CD14-positive monocyte (primary cell): Measurements from ENCODE around the gene PMM2. TPM values are rescaled to one million over a fixed set of nuclear protein-coding genes. Genes with fewer than 3 reads are reported as not detected.
A peak's percentile ranks its signal among the peaks of the same experiment; 100 is the strongest.

Experiments
- DNase-seq, 3 donors: peaks; one replicate each; pipeline ENCODE4 v3.0.0-alpha.2; 2011 to 2022
- H2AFZ ChIP-seq: 2 replicates; pipeline ENCODE4 v1.6.0; 2012; ENCODE audit warnings: mild to moderate bottlenecking, low read depth, low read length, inconsistent platforms; ENCODE audit not compliant: insufficient read depth, poor library complexity, severe bottlenecking
- H3K27ac ChIP-seq, 2 donors: 1 replicate in 1 of 2; 2 replicates in 1 of 2; pipeline ENCODE4 v1.5.1; 2012 to 2013; ENCODE audit warnings: low read length in 2 of 2, control low read depth in 1 of 2, inconsistent platforms in 1 of 2, low read depth in 1 of 2, mild to moderate bottlenecking in 1 of 2
- H3K27me3 ChIP-seq, 2 donors: one replicate each; pipeline versions ENCODE4 v1.6.0 to v1.6.1; 2011 to 2013; ENCODE audit warnings: low read length in 2 of 2; ENCODE audit not compliant: control insufficient read depth in 2 of 2, insufficient read depth in 2 of 2
- H3K36me3 ChIP-seq, 2 donors: replicated peaks in 1 of 2; 1 replicate in 1 of 2; 2 replicates in 1 of 2; pipeline versions ENCODE4 v1.5.1 to v1.6.1; 2012 to 2013; ENCODE audit warnings: low read length in 2 of 2, control low read depth in 1 of 2, inconsistent platforms in 1 of 2, mild to moderate bottlenecking in 1 of 2; ENCODE audit not compliant: insufficient read depth in 2 of 2, control insufficient read depth in 1 of 2
- H3K4me1 ChIP-seq, 2 donors: 1 replicate in 1 of 2; 2 replicates in 1 of 2; pipeline versions ENCODE4 v1.5.1 to v1.6.1; 2012 to 2013; ENCODE audit warnings: low read length in 2 of 2, control low read depth in 1 of 2, inconsistent platforms in 1 of 2, mild to moderate bottlenecking in 1 of 2, moderate library complexity in 1 of 2; ENCODE audit not compliant: insufficient read depth in 2 of 2, control insufficient read depth in 1 of 2
- H3K4me2 ChIP-seq: replicated peaks from 2 replicates; pipeline ENCODE3; 2012; ENCODE audit warnings: low read length, moderate library complexity, mild to moderate bottlenecking; ENCODE audit not compliant: poor library complexity, severe bottlenecking; ENCODE audit errors: extremely low read depth
- H3K4me3 ChIP-seq, 3 experiments: fragments of 200-600 bp in 1 of 3; sonication (generic) in 1 of 3; replicated peaks in 1 of 3; 1 replicate in 2 of 3; 2 replicates in 1 of 3; pipeline ENCODE4 v1.5.1; 2011 to 2013; ENCODE audit warnings: low read length in 3 of 3, mild to moderate bottlenecking in 3 of 3, control low read depth in 2 of 3, low read depth in 2 of 3, inconsistent platforms in 1 of 3, moderate library complexity in 1 of 3
- H3K79me2 ChIP-seq: 2 replicates; pipeline ENCODE4 v1.6.0; 2012; ENCODE audit warnings: mild to moderate bottlenecking, control low read depth, inconsistent platforms, low read length, moderate library complexity; ENCODE audit not compliant: insufficient read depth
- H3K9ac ChIP-seq: 2 replicates; pipeline ENCODE4 v1.6.0; 2017; ENCODE audit warnings: low read length, mild to moderate bottlenecking; ENCODE audit not compliant: insufficient read depth, poor library complexity, severe bottlenecking
- H3K9me3 ChIP-seq, 2 donors: replicated peaks in 1 of 2; 1 replicate in 1 of 2; 2 replicates in 1 of 2; pipeline versions ENCODE4 v1.5.1 to v1.6.1; 2012 to 2013; ENCODE audit warnings: low read length in 2 of 2, control low read depth in 1 of 2; ENCODE audit not compliant: control insufficient read depth in 1 of 2, insufficient read depth in 1 of 2
- H4K20me1 ChIP-seq: 2 replicates; pipeline ENCODE4 v1.6.0; 2012; ENCODE audit warnings: mild to moderate bottlenecking, low read length, control low read depth, moderate library complexity; ENCODE audit not compliant: insufficient read depth
- H3K27ac Mint-ChIP-seq, 7 donors: one replicate each; pipeline ENCODE4 v1.8.0; 2020; ENCODE audit warnings: mild to moderate bottlenecking in 7 of 7, mixed read lengths in 7 of 7, moderate library complexity in 6 of 7, inconsistent platforms in 2 of 7
- H3K27me3 Mint-ChIP-seq, 3 donors: one replicate each; pipeline ENCODE4 v1.8.0; 2021 to 2022; ENCODE audit warnings: low read depth in 3 of 3, mild to moderate bottlenecking in 3 of 3, mixed read lengths in 3 of 3, moderate library complexity in 3 of 3, inconsistent platforms in 1 of 3
- H3K36me3 Mint-ChIP-seq, 2 donors: one replicate each; pipeline ENCODE4 v1.8.0; 2020; ENCODE audit warnings: mixed read lengths in 2 of 2, inconsistent platforms in 1 of 2, mild to moderate bottlenecking in 1 of 2
- H3K4me1 Mint-ChIP-seq: one replicate; pipeline ENCODE4 v1.8.0; 2020; ENCODE audit warnings: mild to moderate bottlenecking, mixed read lengths
- H3K4me3 Mint-ChIP-seq, 2 donors: one replicate each; pipeline ENCODE4 v1.8.0; 2020; ENCODE audit warnings: mild to moderate bottlenecking in 2 of 2, mixed read lengths in 2 of 2, moderate library complexity in 1 of 2
- H3K9me3 Mint-ChIP-seq, 7 donors: one replicate each; pipeline ENCODE4 v1.8.0; 2020 to 2022; ENCODE audit warnings: mixed read lengths in 7 of 7, mild to moderate bottlenecking in 6 of 7, moderate library complexity in 6 of 7, inconsistent platforms in 2 of 7
- CTCF ChIP-seq: fragments of 200-600 bp; IDR thresholded peaks from one replicate; pipeline ENCODE4 v1.8.0; 2022; ENCODE audit warnings: antibody characterized with exemption, mild to moderate bottlenecking
- WGBS: methylation state at CpG from one replicate; pipeline ENCODE4 v1.1.5; 2013; ENCODE audit warnings: missing lambda C conversion rate; ENCODE audit not compliant: insufficient coverage; 5-methylcytosine and 5-hydroxymethylcytosine counted together
- intact Hi-C, 2 donors: fragments of 100-400 bp; cut with micrococcal nuclease; formaldehyde crosslinking; loops; one replicate each; pipeline versions ENCODE4 v1.15.0 to v1.15.1; 2023
- polyA plus RNA-seq, 3 donors: library from polyadenylated mRNA; depleted of rRNA in 1 of 3; unstranded in 2 of 3; stranded (reverse) in 1 of 3; fragments of 300-500 nt in 2 of 3; fragments of >200 nt in 1 of 3; fragmentation: Illumina TruSeq in 2 of 3; gene quantifications; 1 replicate in 2 of 3; 2 replicates in 1 of 3; pipeline ENCODE4 v1.2.3, GENCODE V29; 2012 to 2021

Gene PMM2
- polyA plus RNA-seq, 3 donors, result 15.2 to 22.9 (median 17.8) TPM

DNA sequence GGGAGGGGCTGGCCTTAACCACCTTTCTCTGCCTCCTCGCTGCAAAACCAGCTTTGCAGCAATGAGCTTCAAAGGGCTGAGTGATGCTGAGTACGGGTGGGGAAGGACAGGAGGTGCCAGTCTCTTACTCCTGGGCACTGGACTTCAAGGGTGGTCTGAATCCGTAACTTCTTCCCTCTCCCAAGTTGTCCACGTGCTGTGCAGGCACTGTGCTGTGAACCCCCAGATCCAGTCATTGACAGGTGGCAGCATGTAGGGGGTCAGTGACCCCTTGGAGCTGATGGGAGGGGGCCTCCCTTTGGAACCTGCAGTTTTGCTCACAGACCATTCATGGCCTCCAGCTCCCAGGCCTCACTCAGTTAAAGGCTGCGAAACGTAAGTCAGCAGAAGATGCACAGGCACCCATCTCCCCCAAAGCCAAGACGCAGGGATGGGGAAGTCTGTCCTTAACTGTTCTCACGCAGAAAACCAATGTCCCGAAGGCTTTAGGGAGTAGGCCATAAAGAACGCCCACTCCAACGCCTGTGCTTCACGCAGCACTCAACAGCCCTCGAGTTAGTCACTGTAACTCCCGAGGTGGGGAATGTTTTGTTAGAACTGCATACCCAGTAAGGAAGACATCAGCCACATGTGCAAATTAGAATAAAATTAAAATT is 92.4 kb downstream of the PMM2 start:
- DNase-seq, result no peak

DNA sequence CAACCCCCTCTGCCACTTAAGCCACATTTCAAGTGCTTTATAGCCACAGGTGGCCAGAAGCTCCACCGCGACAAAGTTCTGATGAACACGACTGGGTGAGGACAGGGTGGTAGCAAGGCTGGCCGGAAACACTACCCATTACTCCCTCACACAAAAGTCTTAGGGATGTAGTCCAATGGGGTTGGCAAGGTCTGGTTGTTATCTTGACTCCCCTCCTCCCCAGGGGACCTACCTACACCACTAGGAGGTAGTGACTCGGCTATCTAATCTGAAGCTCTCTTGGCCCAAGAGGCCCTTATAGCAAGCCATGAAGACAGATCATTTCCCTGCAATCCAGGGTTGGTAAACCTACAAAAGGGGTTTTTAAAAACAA is 92.9 kb downstream of the PMM2 start:
- WGBS, result no CpG with 5 or more reads among the region's 5 CpGs
- Histone ChIP-seq H3K4me3 (no peak overlapping the region), H4K20me1 (peaks cover 96% of the 10 kb centered on the region), H3K36me3 (peaks cover 57 to 67% of the 10 kb centered on the region in 2 donors), H3K79me2 (no peaks in the 10 kb centered on the region), H2AFZ (no peak overlapping the region), H3K4me1 (no peaks in the 10 kb centered on the region), H3K9me3 (no peaks in the 10 kb centered on the region), H3K4me2 (no peak overlapping the region), H3K27me3 (peaks cover 0 to 13% of the 10 kb centered on the region in 2 donors), H3K9ac (no peak overlapping the region), H3K27ac (no peak overlapping the region)
- TF ChIP-seq CTCF, result no peak
- DNase-seq, result no peak
- Mint-ChIP-seq H3K27me3 (peaks cover 16 to 20% (median 20%) of the 10 kb centered on the region in 3 donors), H3K27ac (peak overlapping the region in 1 of 7 donors; percentile 57), H3K4me1 (peaks cover 7% of the 10 kb centered on the region), H3K36me3 (peaks cover 63 to 66% of the 10 kb centered on the region in 2 donors), H3K4me3 (no peak overlapping the region), H3K9me3 (no peaks in the 10 kb centered on the region)
- intact Hi-C loops, result no loop called here

More for the DNA sequence above, 92.4 kb downstream of the PMM2 start:
- Mint-ChIP-seq H3K4me1 (peaks cover 9% of the 10 kb centered on the region), H3K27ac (peak overlapping the region in 1 of 7 donors; percentile 36), H3K36me3 (peaks cover 58 to 60% of the 10 kb centered on the region in 2 donors), H3K9me3 (no peaks in the 10 kb centered on the region), H3K27me3 (peaks cover 20 to 24% (median 24%) of the 10 kb centered on the region in 3 donors), H3K4me3 (no peak overlapping the region)
- Histone ChIP-seq H3K9me3 (no peaks in the 10 kb centered on the region), H3K79me2 (no peaks in the 10 kb centered on the region), H3K4me2 (no peak overlapping the region), H3K36me3 (peaks cover 52 to 62% of the 10 kb centered on the region in 2 donors), H3K4me1 (no peaks in the 10 kb centered on the region), H3K27ac (no peak overlapping the region), H3K27me3 (peaks cover 0 to 14% of the 10 kb centered on the region in 2 donors), H3K4me3 (no peak overlapping the region), H4K20me1 (peaks cover 96% of the 10 kb centered on the region), H2AFZ (no peak overlapping the region), H3K9ac (no peak overlapping the region)
- intact Hi-C loops, result loop anchor here in 1 of 2 donors (10.0 kb wide), 1 partner anchor 255 kb away; no protein-coding TSS in a partner anchor
- WGBS, result 100% methylated on average over 2 of the region's 14 CpGs
- no peak for TF ChIP-seq CTCF
